Gastroesophageal sphincter (tissue), 4 donors: ENCODE data around the gene GPR180. TPM values are rescaled to one million over a fixed set of nuclear protein-coding genes. Genes with fewer than 3 reads are reported as not detected.

ENCODE experiments used
- ATAC-seq: fragments of 150-250 bp; one replicate; pipeline ENCODE4 v1.9.1; 2016; ENCODE audit warnings: mild to moderate bottlenecking, moderate library complexity
- H3K27ac ChIP-seq, 4 donors: fragments of 200-600 bp; sonication (generic) in 3 of 4; 1 replicate in 3 of 4; 2 replicates in 1 of 4; pipeline ENCODE4 v1.5.1; 2016 to 2019
- H3K27me3 ChIP-seq: fragments of 200-600 bp; sonication (generic); one replicate; pipeline ENCODE4 v1.5.1; 2019
- H3K36me3 ChIP-seq, 2 donors: fragments of 200-600 bp; sonication (generic); one replicate each; pipeline ENCODE4 v1.5.1; 2019; ENCODE audit warnings: control low read depth in 1 of 2
- H3K4me1 ChIP-seq, 3 donors: fragments of 200-600 bp; sonication (generic); 1 replicate in 2 of 3; 2 replicates in 1 of 3; pipeline ENCODE4 v1.5.1; 2016 to 2019; ENCODE audit warnings: control low read depth in 2 of 3
- H3K4me3 ChIP-seq, 2 donors: fragments of 200-600 bp; sonication (generic); one replicate each; pipeline ENCODE4 v1.5.1; 2019; ENCODE audit warnings: mild to moderate bottlenecking in 1 of 2, moderate library complexity in 1 of 2
- H3K9me3 ChIP-seq, 3 donors: fragments of 200-600 bp; sonication (generic); one replicate each; pipeline ENCODE4 v1.5.1; 2017 to 2019; ENCODE audit warnings: control low read depth in 2 of 3
- EP300 ChIP-seq: sonication (generic); formaldehyde crosslinking; IDR thresholded peaks from one replicate; pipeline ENCODE4 v1.6.1; 2017; ENCODE audit warnings: antibody characterized with exemption, mild to moderate bottlenecking
- POLR2A ChIP-seq, 2 donors: fragments of 450-650 bp; IDR thresholded peaks; one replicate each; pipeline ENCODE4 v1.6.1; 2017; ENCODE audit warnings: antibody characterized with exemption in 2 of 2, mild to moderate bottlenecking in 2 of 2, moderate library complexity in 1 of 2
- POLR2AphosphoS5 ChIP-seq: sonication (generic); formaldehyde crosslinking; IDR thresholded peaks from one replicate; pipeline ENCODE4 v1.6.1; 2017; ENCODE audit warnings: antibody characterized with exemption
- WGBS, 2 donors: methylation state at CpG; one replicate each; pipeline ENCODE4 v1.1.5; 2018; ENCODE audit warnings: low coverage in 1 of 2; 5-methylcytosine and 5-hydroxymethylcytosine counted together
- total RNA-seq, 4 donors: library from RNA; depleted of rRNA; stranded (reverse); fragments of >200 nt; gene quantifications; one replicate each; pipeline ENCODE4 v1.1.0, GENCODE V29; 2016
- TF ChIP-seq, protein P1 (sequence below), 4 experiments: fragments of 200-600 bp in 2 of 4; fragments of 450-650 bp in 2 of 4; sonication (generic) in 1 of 4; IDR thresholded peaks; one replicate each; pipeline ENCODE4 v1.5.1; 2017 to 2019; ENCODE audit warnings: antibody characterized with exemption in 4 of 4, mild to moderate bottlenecking in 2 of 4, moderate library complexity in 2 of 4

Gene GPR180
- total RNA-seq, 4 donors from 2014 or later, result 3.4 to 6.4 (median 5.5) TPM

DNA sequence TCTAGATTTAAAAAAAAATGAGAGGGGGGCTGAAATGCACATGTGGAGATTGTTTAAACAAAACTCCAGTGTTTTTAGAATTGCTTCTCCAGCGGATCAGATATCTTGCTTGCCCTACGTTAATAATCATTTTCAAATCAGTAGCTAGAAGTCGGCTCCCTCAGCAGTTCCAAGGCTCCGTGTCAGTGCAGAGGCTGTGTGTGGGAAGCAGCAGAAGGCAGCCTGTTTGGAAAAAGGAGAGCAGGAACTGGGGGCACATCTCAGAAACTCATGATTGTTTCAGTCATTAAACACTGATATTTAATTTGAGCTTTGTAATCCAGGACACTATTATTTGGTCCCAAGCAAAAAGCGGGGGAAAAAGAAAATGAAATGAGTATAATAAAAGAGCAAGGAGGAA is 59.7 kb downstream of the GPR180 start:
- Histone ChIP-seq H3K27ac (no peak overlapping the region), H3K9me3 (no peaks in the 10 kb centered on the region)
- no peak for ATAC-seq

DNA sequence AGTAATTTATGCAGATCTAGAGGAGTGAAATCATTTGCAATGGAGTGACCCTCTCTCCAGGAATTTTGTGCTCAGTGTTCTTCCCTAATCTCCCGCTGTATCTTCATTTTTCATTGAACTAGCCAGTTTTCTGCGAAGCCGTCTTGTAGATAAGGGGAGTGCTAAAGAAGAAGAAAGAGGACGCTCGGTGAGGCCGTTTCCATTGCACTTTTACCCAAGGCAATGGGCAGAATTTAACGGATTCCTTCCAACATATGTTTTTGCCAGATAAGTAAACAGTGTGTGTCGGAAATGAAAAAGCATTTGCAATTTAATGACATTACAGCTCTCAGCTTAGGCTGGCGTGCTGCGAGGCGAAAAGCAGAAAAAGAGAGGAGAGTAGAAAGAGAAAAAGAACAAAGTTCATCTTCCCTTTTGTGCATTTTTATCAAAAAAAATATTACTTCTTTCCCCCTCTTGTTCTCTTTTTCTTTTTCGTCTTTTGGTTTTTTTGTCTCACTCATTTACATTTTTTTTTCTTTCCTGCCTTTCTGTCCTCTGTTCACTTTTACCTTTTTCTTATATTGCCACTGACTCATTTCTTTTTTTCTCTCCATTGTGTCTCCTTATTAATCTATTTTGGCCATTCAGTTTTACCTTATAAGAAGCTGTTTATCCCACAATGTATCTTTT is 60.8 kb downstream of the GPR180 start:
- H3K27me3 ChIP-seq, result peaks cover 28% of the 10 kb centered on the region
- no peaks in the 10 kb centered on the region for H3K36me3 ChIP-seq
- no peak for TF ChIP-seq POLR2A (IDR thresholded peaks at IDR 0.05)
- TF ChIP-seq, protein P1, sequence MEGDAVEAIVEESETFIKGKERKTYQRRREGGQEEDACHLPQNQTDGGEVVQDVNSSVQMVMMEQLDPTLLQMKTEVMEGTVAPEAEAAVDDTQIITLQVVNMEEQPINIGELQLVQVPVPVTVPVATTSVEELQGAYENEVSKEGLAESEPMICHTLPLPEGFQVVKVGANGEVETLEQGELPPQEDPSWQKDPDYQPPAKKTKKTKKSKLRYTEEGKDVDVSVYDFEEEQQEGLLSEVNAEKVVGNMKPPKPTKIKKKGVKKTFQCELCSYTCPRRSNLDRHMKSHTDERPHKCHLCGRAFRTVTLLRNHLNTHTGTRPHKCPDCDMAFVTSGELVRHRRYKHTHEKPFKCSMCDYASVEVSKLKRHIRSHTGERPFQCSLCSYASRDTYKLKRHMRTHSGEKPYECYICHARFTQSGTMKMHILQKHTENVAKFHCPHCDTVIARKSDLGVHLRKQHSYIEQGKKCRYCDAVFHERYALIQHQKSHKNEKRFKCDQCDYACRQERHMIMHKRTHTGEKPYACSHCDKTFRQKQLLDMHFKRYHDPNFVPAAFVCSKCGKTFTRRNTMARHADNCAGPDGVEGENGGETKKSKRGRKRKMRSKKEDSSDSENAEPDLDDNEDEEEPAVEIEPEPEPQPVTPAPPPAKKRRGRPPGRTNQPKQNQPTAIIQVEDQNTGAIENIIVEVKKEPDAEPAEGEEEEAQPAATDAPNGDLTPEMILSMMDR (IDR thresholded peaks at IDR 0.05), result no peak
- TF ChIP-seq POLR2AphosphoS5, result no peak
- TF ChIP-seq EP300, result no peak
- H3K4me1 ChIP-seq, result no peaks in the 10 kb centered on the region
- no peak for ATAC-seq
- no peak overlapping the region for H3K27ac ChIP-seq
- WGBS, 2 donors, result 20 to 24% methylated on average over 7 to 12 of the region's 12 CpGs
- H3K9me3 ChIP-seq, result no peaks in the 10 kb centered on the region
- H3K4me3 ChIP-seq, result no peak overlapping the region

More for the DNA sequence above, 59.7 kb downstream of the GPR180 start:
- TF ChIP-seq POLR2A (IDR thresholded peaks at IDR 0.05), result no peak
- Histone ChIP-seq H3K36me3 (no peaks in the 10 kb centered on the region), H3K27me3 (peaks cover 28% of the 10 kb centered on the region), H3K4me3 (no peak overlapping the region), H3K4me1 (no peaks in the 10 kb centered on the region)
- WGBS, 2 donors, result 66 to 73% methylated on average over 4 to 5 of the region's 5 CpGs

DNA sequence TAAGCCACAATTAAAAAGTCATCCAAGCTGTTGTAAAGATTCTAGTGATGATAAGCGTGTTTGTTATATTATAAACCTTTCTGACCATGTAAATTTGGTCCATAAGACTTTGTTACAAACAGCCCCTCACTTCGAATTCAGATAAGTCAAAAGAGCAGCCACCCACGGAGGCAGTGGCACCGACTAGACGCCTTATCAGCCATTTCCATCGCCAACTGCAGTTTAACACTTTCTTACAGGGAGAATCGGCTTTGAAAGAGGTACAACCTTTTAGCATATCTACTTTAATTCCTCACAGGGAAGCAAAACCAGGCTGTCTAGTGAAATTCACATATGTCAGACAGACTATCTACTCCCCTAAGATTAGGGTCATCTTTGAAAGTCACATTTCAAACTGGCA is 63.2 kb downstream of the GPR180 start:
- 44 to 72% methylated on average over 7 of the region's 7 CpGs for WGBS, 2 donors
- H3K9me3 ChIP-seq, result no peaks in the 10 kb centered on the region
- no peak for TF ChIP-seq EP300
- no peak for TF ChIP-seq POLR2AphosphoS5
- TF ChIP-seq, protein P1 (IDR thresholded peaks at IDR 0.05), result no peak
- no peak for TF ChIP-seq POLR2A (IDR thresholded peaks at IDR 0.05)
- H3K36me3 ChIP-seq, result no peaks in the 10 kb centered on the region
- H3K4me3 ChIP-seq, result no peak overlapping the region
- no peak overlapping the region for H3K27ac ChIP-seq
- H3K4me1 ChIP-seq, result no peaks in the 10 kb centered on the region
- no peak for ATAC-seq
- peaks cover 28% of the 10 kb centered on the region for H3K27me3 ChIP-seq

DNA sequence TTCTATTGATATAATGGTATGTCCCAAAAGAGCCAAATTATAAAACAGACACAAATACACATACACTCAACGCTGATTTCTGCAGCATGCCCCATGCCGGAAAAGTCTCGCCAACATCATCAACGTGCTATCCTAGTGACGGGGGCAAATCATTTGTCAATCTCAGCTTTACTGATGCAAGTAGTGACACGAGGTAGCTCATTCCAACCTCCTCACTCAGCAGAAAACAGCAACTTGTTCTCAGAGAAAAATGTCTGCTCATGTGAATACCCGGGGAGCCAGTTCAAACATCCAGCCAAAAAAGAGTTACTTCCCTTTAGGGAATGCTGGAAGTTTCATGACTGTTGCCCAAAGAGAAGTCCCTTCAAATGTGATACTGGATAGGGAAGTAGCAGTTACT is 64.4 kb downstream of the GPR180 start:
- Histone ChIP-seq H3K9me3 (no peaks in the 10 kb centered on the region), H3K4me3 (no peak overlapping the region), H3K27ac (no peak overlapping the region), H3K27me3 (peaks cover 28% of the 10 kb centered on the region), H3K36me3 (no peaks in the 10 kb centered on the region), H3K4me1 (no peaks in the 10 kb centered on the region)
- no peak for ATAC-seq
- 87 to 100% methylated on average over 1 to 3 of the region's 7 CpGs for WGBS, 2 donors
- TF ChIP-seq EP300 (no peak), POLR2AphosphoS5 (no peak), POLR2A (IDR thresholded peaks at IDR 0.05) (no peak)

DNA sequence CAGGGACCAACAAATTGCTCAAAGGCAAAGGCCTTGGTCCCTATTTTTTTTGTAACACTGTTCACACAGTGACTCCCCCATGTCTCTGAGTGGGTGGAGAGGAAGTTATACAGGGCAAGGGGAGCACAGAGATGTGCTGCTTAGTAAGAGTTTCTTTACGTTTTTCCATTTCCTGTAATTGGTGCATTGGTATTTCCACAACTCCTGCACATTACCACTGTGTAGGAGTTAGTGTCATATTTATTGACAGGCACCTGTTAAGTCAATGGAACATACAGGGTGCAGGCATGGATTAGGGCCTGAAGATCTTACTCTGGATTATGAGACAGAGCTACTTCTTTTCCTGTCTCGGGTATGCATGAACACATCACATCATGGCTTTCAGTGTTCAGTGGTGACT is 65.5 kb downstream of the GPR180 start:
- H3K36me3 ChIP-seq, result no peaks in the 10 kb centered on the region
- TF ChIP-seq, protein P1 (IDR thresholded peaks at IDR 0.05), result no peak
- TF ChIP-seq POLR2A (IDR thresholded peaks at IDR 0.05), result no peak
- TF ChIP-seq EP300, result no peak
- H3K9me3 ChIP-seq, result no peaks in the 10 kb centered on the region
- no peaks in the 10 kb centered on the region for H3K4me1 ChIP-seq
- no peak overlapping the region for H3K4me3 ChIP-seq
- WGBS, 2 donors, result 38 to 75% methylated on average over 2 of the region's 2 CpGs
- peaks cover 28% of the 10 kb centered on the region for H3K27me3 ChIP-seq
- H3K27ac ChIP-seq, result no peak overlapping the region
- no peak for ATAC-seq

DNA sequence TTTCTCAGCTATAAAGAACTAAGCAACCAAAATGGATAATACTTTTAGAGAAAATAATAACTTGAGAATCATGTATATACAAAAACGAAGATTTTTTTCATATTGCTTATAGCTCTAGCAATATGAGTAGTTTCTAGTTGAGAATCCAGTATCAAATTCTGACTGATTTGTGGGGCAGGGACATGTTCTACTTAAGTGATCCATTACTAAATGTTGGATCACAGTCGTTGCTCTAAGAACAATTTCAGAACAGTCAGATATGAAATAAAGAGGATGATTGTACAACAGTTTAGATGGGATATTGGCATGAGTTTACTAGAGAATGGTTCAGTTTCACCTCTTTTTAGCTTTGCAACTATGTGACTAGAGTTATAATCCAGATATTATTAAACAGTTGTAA is 70.7 kb downstream of the GPR180 start:
- H3K36me3 ChIP-seq, result no peaks in the 10 kb centered on the region
- H3K4me3 ChIP-seq, result no peak overlapping the region
- no peaks in the 10 kb centered on the region for H3K4me1 ChIP-seq
- ATAC-seq, result no peak
- WGBS, 2 donors, result 69 to 71% methylated on average over 2 of the region's 2 CpGs
- peaks cover 17% of the 10 kb centered on the region for H3K27me3 ChIP-seq
- H3K27ac ChIP-seq, result no peak overlapping the region
- TF ChIP-seq, protein P1 (IDR thresholded peaks at IDR 0.05), result no peak
- no peak for TF ChIP-seq POLR2AphosphoS5
- no peak for TF ChIP-seq POLR2A (IDR thresholded peaks at IDR 0.05)
- no peak for TF ChIP-seq EP300
- no peaks in the 10 kb centered on the region for H3K9me3 ChIP-seq
